H1 (cell line): Measurements from ENCODE around the gene COMMD7. TPM values are rescaled to one million over a fixed set of nuclear protein-coding genes. Genes with fewer than 3 reads are reported as not detected.

Experiments used
- CTCF ChIA-PET: fragments of 300-600 bp; sonication (Branson Sonifier 250); formaldehyde crosslinking; loops from one replicate; lab custom pipeline; 2021; ENCODE audit not compliant: partially characterized antibody; lab: Charles Lee
- POLR2A ChIA-PET: fragments of 300-600 bp; sonication (Branson Sonifier 250); formaldehyde crosslinking; loops from one replicate; lab custom pipeline; 2021; ENCODE audit warnings: inconsistent platforms; ENCODE audit not compliant: partially characterized antibody; lab: Charles Lee
- DNase-seq, 2 experiments: peaks; one replicate each; pipeline versions ENCODE4 v3.0.0 to v3.0.0-alpha.2; 2010 to 2022; ENCODE audit warnings: low spot score in 2 of 2, low read depth in 1 of 2, mixed read lengths in 1 of 2
- FAIRE-seq: peaks from 2 replicates; lab custom pipeline; 2011; peaks lifted over from hg19 to GRCh38; lab: Jason Lieb, UNC
- H2AFZ ChIP-seq: 2 replicates; pipeline ENCODE4 v1.8.1; 2012; ENCODE audit warnings: low read length, inconsistent platforms
- H2AK5ac ChIP-seq: 2 replicates; pipeline ENCODE4 v1.6.1; 2013; ENCODE audit warnings: low read depth, low read length
- H2BK120ac ChIP-seq: replicated peaks from 2 replicates; pipeline ENCODE3; 2013; ENCODE audit warnings: low read depth, low read length, inconsistent platforms
- H2BK12ac ChIP-seq: 2 replicates; pipeline ENCODE4 v1.6.1; 2013; ENCODE audit warnings: low read depth, low read length
- H2BK15ac ChIP-seq: 2 replicates; pipeline ENCODE4 v1.6.1; 2013; ENCODE audit warnings: low read length
- H2BK20ac ChIP-seq: 2 replicates; pipeline ENCODE4 v1.6.1; 2013; ENCODE audit warnings: low read length
- H2BK5ac ChIP-seq: 2 replicates; pipeline ENCODE4 v1.6.1; 2013; ENCODE audit warnings: low read depth, low read length
- H3K14ac ChIP-seq: 2 replicates; pipeline ENCODE4 v1.6.1; 2013; ENCODE audit warnings: inconsistent platforms; ENCODE audit not compliant: insufficient read length
- H3K18ac ChIP-seq: 2 replicates; pipeline ENCODE4 v1.6.1; 2013; ENCODE audit warnings: low read length; ENCODE audit errors: extremely low read depth
- H3K23ac ChIP-seq: 2 replicates; pipeline ENCODE4 v1.6.1; 2013; ENCODE audit warnings: inconsistent platforms; ENCODE audit not compliant: insufficient read length
- H3K23me2 ChIP-seq: 2 replicates; pipeline ENCODE4 v1.6.1; 2013; ENCODE audit warnings: low read depth, low read length
- H3K27ac ChIP-seq: 2 replicates; pipeline ENCODE4 v1.6.1; 2011; ENCODE audit warnings: low read depth, low read length, inconsistent platforms
- H3K27me3 ChIP-seq, 4 experiments: replicated peaks in 1 of 4; 1 replicate in 1 of 4; 2 replicates in 3 of 4; pipeline versions ENCODE4 v1.6.1 to v1.8.1; 2011 to 2013; ENCODE audit warnings: low read length in 3 of 4, mild to moderate bottlenecking in 3 of 4, inconsistent platforms in 2 of 4, mixed read lengths in 2 of 4, moderate library complexity in 1 of 4; ENCODE audit not compliant: control insufficient read depth in 3 of 4, insufficient read depth in 3 of 4; ENCODE audit errors: extremely low read depth in 1 of 4
- H3K36me3 ChIP-seq, 4 experiments: 2 replicates each; pipeline versions ENCODE4 v1.6.1 to v1.8.1; 2011 to 2013; ENCODE audit warnings: mild to moderate bottlenecking in 4 of 4, low read length in 3 of 4, moderate library complexity in 2 of 4, control low read depth in 1 of 4, inconsistent platforms in 1 of 4; ENCODE audit not compliant: insufficient read depth in 4 of 4, control insufficient read depth in 2 of 4
- H3K4ac ChIP-seq: replicated peaks from 2 replicates; pipeline ENCODE3; 2013; ENCODE audit warnings: low read length, low read depth, mixed read lengths, inconsistent platforms; ENCODE audit not compliant: insufficient read length
- H3K4me1 ChIP-seq, 4 experiments: replicated peaks in 1 of 4; 1 replicate in 1 of 4; 2 replicates in 3 of 4; pipeline versions ENCODE4 v1.6.1 to v1.8.1; 2011 to 2013; ENCODE audit warnings: low read length in 3 of 4, inconsistent platforms in 2 of 4, mixed read lengths in 1 of 4; ENCODE audit not compliant: insufficient read depth in 4 of 4, control insufficient read depth in 3 of 4
- H3K4me2 ChIP-seq, 2 experiments: 2 replicates each; pipeline versions ENCODE4 v1.6.1 to v1.8.1; 2011 to 2013; ENCODE audit warnings: low read depth in 2 of 2, low read length in 2 of 2, control low read depth in 1 of 2, inconsistent platforms in 1 of 2, mild to moderate bottlenecking in 1 of 2; ENCODE audit not compliant: insufficient read depth in 1 of 2
- H3K4me3 ChIP-seq, 4 experiments: fragments of 200-600, 300-600 bp in 1 of 4; sonication (generic), shearing (Covaris generic), sonication (Bioruptor Twin) in 1 of 4; 2 replicates each; pipeline versions ENCODE4 v1.5.1 to v1.8.1; 2011 to 2016; ENCODE audit warnings: low read length in 4 of 4, low read depth in 3 of 4, control low read depth in 2 of 4, inconsistent platforms in 2 of 4, mild to moderate bottlenecking in 2 of 4, mixed read lengths in 1 of 4, moderate library complexity in 1 of 4; ENCODE audit not compliant: insufficient read depth in 2 of 4; ENCODE audit errors: extremely low read depth in 1 of 4
- H3K56ac ChIP-seq: replicated peaks from 2 replicates; pipeline ENCODE3; 2013; ENCODE audit warnings: low read depth, mild to moderate bottlenecking, mixed read lengths, low read length, inconsistent platforms; ENCODE audit not compliant: insufficient read length
- H3K79me1 ChIP-seq: 2 replicates; pipeline ENCODE4 v1.6.1; 2013; ENCODE audit warnings: low read depth, low read length, control low read depth
- H3K79me2 ChIP-seq, 2 experiments: 2 replicates each; pipeline versions ENCODE4 v1.6.1 to v1.8.1; 2012 to 2013; ENCODE audit warnings: low read length in 2 of 2, mild to moderate bottlenecking in 2 of 2, inconsistent platforms in 1 of 2; ENCODE audit not compliant: insufficient read depth in 2 of 2, control insufficient read depth in 1 of 2
- H3K9ac ChIP-seq, 4 experiments: replicated peaks in 1 of 4; 1 replicate in 1 of 4; 2 replicates in 3 of 4; pipeline versions ENCODE4 v1.6.1 to v1.8.1; 2011 to 2013; ENCODE audit warnings: low read depth in 3 of 4, low read length in 3 of 4, control low read depth in 2 of 4, mild to moderate bottlenecking in 2 of 4, moderate library complexity in 2 of 4, inconsistent platforms in 1 of 4; ENCODE audit errors: extremely low read depth in 1 of 4
- H3K9me3 ChIP-seq, 2 experiments: 2 replicates each; pipeline versions ENCODE4 v1.6.1 to v1.8.1; 2012 to 2013; ENCODE audit warnings: mild to moderate bottlenecking in 2 of 2, moderate library complexity in 2 of 2, control low read depth in 1 of 2, inconsistent platforms in 1 of 2, low read depth in 1 of 2, low read length in 1 of 2, mixed read lengths in 1 of 2; ENCODE audit not compliant: insufficient read depth in 2 of 2
- H4K20me1 ChIP-seq, 2 experiments: replicated peaks in 1 of 2; 2 replicates each; pipeline versions ENCODE3 to v1.8.1; 2011 to 2013; ENCODE audit warnings: inconsistent platforms in 2 of 2, low read length in 2 of 2, mild to moderate bottlenecking in 1 of 2; ENCODE audit not compliant: insufficient read depth in 2 of 2, control insufficient read depth in 1 of 2
- H4K5ac ChIP-seq: 2 replicates; pipeline ENCODE4 v1.6.1; 2013; ENCODE audit warnings: low read length, low read depth, mixed read lengths, inconsistent platforms; ENCODE audit not compliant: insufficient read length
- H4K8ac ChIP-seq: 2 replicates; pipeline ENCODE4 v1.8.0; 2013; ENCODE audit warnings: mild to moderate bottlenecking, moderate library complexity, low read length, inconsistent platforms; ENCODE audit not compliant: insufficient read depth; ENCODE audit errors: extremely low read depth
- H4K91ac ChIP-seq: replicated peaks from 2 replicates; pipeline ENCODE3; 2013; ENCODE audit warnings: low read length, mixed read lengths, inconsistent platforms; ENCODE audit not compliant: insufficient read length
- CBX5 ChIP-seq: fragments of 300-800, 300-1000 bp; sonication (generic); IDR thresholded peaks from 2 replicates; pipeline ENCODE4 v1.7.1; 2016; ENCODE audit warnings: antibody characterized with exemption, low read length, low read depth
- CEBPB ChIP-seq: IDR thresholded peaks from 2 replicates; pipeline ENCODE4 v1.6.1; 2012; ENCODE audit warnings: low read depth, low read length
- CREB1 ChIP-seq: IDR thresholded peaks from 2 replicates; pipeline ENCODE4 v1.6.1; 2012; ENCODE audit warnings: inconsistent platforms
- CTCF ChIP-seq, 3 experiments: IDR thresholded peaks; 1 replicate in 2 of 3; 2 replicates in 1 of 3; pipeline versions ENCODE4 v1.5.1 to v1.6.1; 2011; ENCODE audit warnings: low read length in 3 of 3, mild to moderate bottlenecking in 3 of 3, inconsistent platforms in 2 of 3, low read depth in 1 of 3, moderate library complexity in 1 of 3; ENCODE audit not compliant: insufficient read depth in 1 of 3; ENCODE audit errors: control extremely low read depth in 1 of 3
- EP300 ChIP-seq, 2 experiments: IDR thresholded peaks; 1 replicate in 1 of 2; 2 replicates in 1 of 2; pipeline ENCODE4 v1.6.1; 2011 to 2012; ENCODE audit warnings: low read depth in 2 of 2, low read length in 2 of 2, mild to moderate bottlenecking in 2 of 2, borderline replicate concordance in 1 of 2, inconsistent platforms in 1 of 2, moderate library complexity in 1 of 2
- GABPA ChIP-seq: IDR thresholded peaks from 2 replicates; pipeline ENCODE4 v1.6.1; 2011; ENCODE audit warnings: mild to moderate bottlenecking, low read length, moderate library complexity, borderline replicate concordance; ENCODE audit not compliant: insufficient read depth
- HDAC2 ChIP-seq, 2 experiments: fragments of 300-600 bp in 1 of 2; sonication (generic) in 1 of 2; IDR thresholded peaks; 2 replicates each; pipeline ENCODE4 v1.6.1; 2011 to 2012; ENCODE audit warnings: low read depth in 2 of 2, low read length in 2 of 2, mild to moderate bottlenecking in 2 of 2, moderate library complexity in 2 of 2, borderline replicate concordance in 1 of 2, inconsistent platforms in 1 of 2
- POU5F1 ChIP-seq: IDR thresholded peaks from 2 replicates; pipeline ENCODE4 v1.6.1; 2011; ENCODE audit warnings: low read depth, mild to moderate bottlenecking, low read length, moderate library complexity
- SIX5 ChIP-seq: IDR thresholded peaks from 2 replicates; pipeline ENCODE4 v1.6.1; 2011; ENCODE audit warnings: mild to moderate bottlenecking, low read depth, low read length
- SP2 ChIP-seq: IDR thresholded peaks from 2 replicates; pipeline ENCODE4 v1.6.1; 2012; ENCODE audit warnings: mild to moderate bottlenecking, low read length, inconsistent platforms
- TBP ChIP-seq: IDR thresholded peaks from 2 replicates; pipeline ENCODE4 v1.6.1; 2011; ENCODE audit warnings: low read depth, low read length, improper control_type of control experiment
- WGBS, 2 experiments: shearing (Covaris generic) in 1 of 2; methylation state at CpG; one replicate each; pipeline versions ENCODE4 v1.1.6 to v1.1.7; 2013 to 2015; ENCODE audit warnings: low lambda C conversion rate in 2 of 2, mixed read lengths in 2 of 2, inconsistent platforms in 1 of 2, low coverage in 1 of 2, missing lambda C conversion rate in 1 of 2; ENCODE audit not compliant: insufficient replicate concordance in 2 of 2, insufficient coverage in 1 of 2, insufficient read length in 1 of 2; ENCODE audit errors: extremely low coverage in 1 of 2, missing lambda C conversion rate in 1 of 2; 5-methylcytosine and 5-hydroxymethylcytosine counted together
- polyA plus RNA-seq, 7 experiments: library from polyadenylated mRNA; depleted of rRNA in 3 of 7; stranded (reverse) in 5 of 7; unstranded in 2 of 7; fragments of >200 nt in 5 of 7; fragments of 200-250 nt in 2 of 7; gene quantifications; 1 replicate in 5 of 7; 2 replicates in 1 of 7; 4 replicates in 1 of 7; pipeline versions ENCODE4 v1.2.1 to v1.2.3, GENCODE V29; 2011 to 2013; ENCODE audit warnings: missing spikeins in 2 of 7, mixed read lengths in 2 of 7
- total RNA-seq: library from RNA; stranded (reverse); fragmentation: NEBNext Ultra II Directional; extraction: Animal tissue kit (Norgen Biotek cat#: 25700); gene quantifications from 2 replicates; pipeline ENCODE4 v1.2.1, GENCODE V29; 2021

The COMMD7 gene
- total and polyA plus RNA-seq, 2 of the 8 experiments (the other 6 are each of a cell fraction or from before 2014, with no cell fraction given) = 39.4 to 48.9 TPM

- Histone ChIP-seq H4K91ac (no peak overlapping the region), H3K79me2 (peaks cover 0 to 72% of the 10 kb centered on the region in 2 experiments; a peak in 2 of 4 replicates), H4K8ac (no peak overlapping the region), H3K23me2 (no peaks in the 10 kb centered on the region), H2AK5ac (no peak overlapping the region), H3K27me3 (no peaks in the 10 kb centered on the region), H4K5ac (no peak overlapping the region), H3K23ac (no peak overlapping the region), H3K4me3 (no peak overlapping the region), H2BK120ac (no peak overlapping the region), H3K4me1 (peaks cover 0 to 9% (median 2%) of the 10 kb centered on the region in 4 experiments; a peak in 4 of 7 replicates), H4K20me1 (peaks cover 29 to 36% of the 10 kb centered on the region in 2 experiments), H2BK5ac (no peak overlapping the region), H2BK20ac (no peak overlapping the region), H2AFZ (no peak overlapping the region), H3K56ac (no peak overlapping the region), H3K27ac (no peak overlapping the region), H2BK12ac (no peak overlapping the region), H3K4me2 (no peak overlapping the region), H3K4ac (no peak overlapping the region), H2BK15ac (no peak overlapping the region), H3K9me3 (no peaks in the 10 kb centered on the region), H3K14ac (no peak overlapping the region), H3K79me1 (no peaks in the 10 kb centered on the region; the same call in 1 of the 2 replicates), H3K9ac (no peak overlapping the region), H3K18ac (no peak overlapping the region), H3K36me3 (peaks cover 79 to 97% (median 90%) of the 10 kb centered on the region in 4 experiments)
- FAIRE-seq = no peak
- no peak for DNase-seq
- CTCF ChIA-PET = interaction anchor here (0.8 to 6.0 kb wide), 22 partner anchors 8 to 159 kb away, joined by 3 to 88 read pairs (median 7); partner anchors contain the start of gene C20orf203
- 81% methylated on average over 3 of the region's 3 CpGs; no CpG with 5 or more reads in 1 of the 2 experiments for WGBS, 2 experiments
- POLR2A ChIA-PET = interaction anchor here (1.2 to 5.2 kb wide), 7 partner anchors 11 to 51 kb away, joined by 4 to 51 read pairs (median 7); no protein-coding TSS in a partner anchor
- no peak for TF ChIP-seq CREB1
- TF ChIP-seq SIX5 = no peak
- TF ChIP-seq CTCF (IDR thresholded peaks at IDR 0.05; ENCODE audit: control extremely low read depth in 1 of 3, insufficient read depth in 1 of 3, low read depth in 1 of 3, low read length in 3 of 3) = no peak
- TF ChIP-seq SP2 = no peak
- no peak for TF ChIP-seq CBX5
- TF ChIP-seq EP300 (IDR thresholded peaks at IDR 0.05; ENCODE audit: borderline replicate concordance in 1 of 2, low read depth in 2 of 2, low read length in 2 of 2) = no peak
- no peak for TF ChIP-seq HDAC2 (IDR thresholded peaks at IDR 0.05; ENCODE audit: borderline replicate concordance in 1 of 2, low read depth in 2 of 2, low read length in 2 of 2)
- TF ChIP-seq CEBPB = no peak
- TF ChIP-seq TBP = no peak
- TF ChIP-seq GABPA = no peak
- TF ChIP-seq POU5F1 = no peak
These were observed 47.4 kb upstream of the COMMD7 start for GRCh38 chr20:32790751-32791057.
